Inflammatory macrophage treated with lipopolysaccharide for 4 hours (primary cell): ENCODE measurements around the gene THBS1.

Source experiments
- DNase-seq: peaks from one replicate; pipeline ENCODE4 v3.0.0-alpha.2; 2020

The THBS1 gene

GRCh38 chr15:39641191-39641889, 60.5 kb downstream of the THBS1 start:
- no peak for DNase-seq

DNA sequence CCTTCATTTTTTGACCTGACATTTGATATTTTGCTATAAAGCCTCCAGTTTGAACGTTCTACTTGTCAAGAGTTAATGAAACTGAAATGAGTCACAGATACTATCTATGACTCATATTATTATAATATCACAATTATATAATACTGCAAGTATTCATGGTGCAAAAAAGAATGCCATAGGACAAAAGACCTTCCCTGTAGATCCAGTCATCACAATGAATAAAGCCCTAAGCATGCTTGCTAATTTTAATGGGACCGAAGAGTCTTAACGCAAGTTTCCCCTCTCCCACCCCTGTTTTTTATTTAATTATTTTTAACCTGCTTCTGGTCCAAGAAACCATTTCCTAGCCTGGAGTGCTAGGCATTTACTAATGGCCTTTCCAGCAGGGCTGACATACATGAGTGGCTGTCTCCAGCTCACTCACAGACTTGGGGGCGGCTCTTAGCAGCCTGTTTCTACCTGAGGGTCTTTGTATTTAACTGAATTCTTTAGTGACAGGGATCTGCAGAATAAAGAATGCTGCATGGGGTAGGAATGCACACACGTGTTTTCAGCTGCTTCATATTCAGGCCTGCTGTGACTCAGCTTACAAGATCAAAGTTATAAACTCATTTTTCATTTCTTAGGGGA, 61.2 kb downstream of the THBS1 start:
- DNase-seq, result no peak

DNA sequence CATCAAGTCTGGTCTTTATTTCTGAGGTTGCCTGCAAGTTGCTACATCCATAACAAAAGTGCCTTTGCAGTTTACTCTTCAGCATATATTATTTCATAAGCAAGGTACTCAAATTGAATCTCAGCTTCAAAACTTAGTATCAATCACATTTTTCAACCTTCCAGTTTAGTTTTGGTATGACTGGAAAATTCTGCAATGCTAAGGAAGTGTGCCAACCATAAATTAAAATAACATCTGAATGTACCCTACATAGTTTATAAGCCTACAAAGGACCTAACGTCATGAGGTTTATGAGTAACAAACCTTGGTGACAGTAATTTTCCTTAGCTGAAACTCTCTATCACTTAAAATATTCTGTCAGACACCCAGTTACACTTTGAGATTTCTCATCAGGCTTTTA, 62.8 kb downstream of the THBS1 start:
- DNase-seq, result no peak

GRCh38 chr15:39644136-39644535, 63.3 kb downstream of the THBS1 start:
- DNase-seq, result no peak

DNA sequence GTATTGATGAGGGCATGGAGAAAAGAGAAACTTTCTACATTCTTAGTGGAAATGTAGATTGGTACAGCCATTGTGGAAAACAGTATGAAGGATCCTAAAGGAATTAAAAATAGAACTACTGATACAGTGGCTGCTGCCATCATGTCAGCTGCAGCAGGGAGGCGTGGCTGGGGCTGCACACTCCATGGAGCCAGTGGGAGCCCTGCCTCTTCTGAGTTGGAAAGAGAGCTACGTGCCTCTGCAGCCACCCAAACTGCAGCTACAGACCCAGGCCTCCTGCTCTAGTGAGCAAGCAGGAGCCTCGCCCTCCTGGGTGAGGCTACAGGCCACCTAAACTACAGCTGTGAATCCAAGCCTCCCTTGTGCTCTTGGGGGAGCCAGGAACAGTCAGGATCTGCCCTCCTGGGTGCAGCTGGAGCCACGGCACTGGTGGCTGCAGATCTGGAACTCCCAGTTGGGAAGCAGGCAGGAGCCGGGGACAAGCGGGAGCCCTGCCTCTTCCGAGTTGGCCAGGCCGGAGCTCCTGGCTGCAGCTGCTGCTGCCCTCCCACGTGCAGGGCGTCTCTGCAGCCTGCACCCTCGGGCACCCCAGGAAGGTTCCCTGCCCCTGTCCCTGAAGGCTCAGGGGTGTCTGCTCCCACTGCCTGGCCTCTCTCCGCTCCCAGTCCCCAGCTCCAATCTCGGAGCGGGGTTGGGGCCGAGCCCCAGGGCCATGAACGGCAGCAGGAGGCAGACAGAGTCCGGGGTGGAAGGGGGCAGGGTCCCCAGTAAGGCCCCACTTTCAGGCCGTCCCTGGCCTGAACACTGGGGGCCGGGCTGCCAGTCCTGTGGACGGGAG, 64.5 kb downstream of the THBS1 start:
- no peak for DNase-seq

DNA sequence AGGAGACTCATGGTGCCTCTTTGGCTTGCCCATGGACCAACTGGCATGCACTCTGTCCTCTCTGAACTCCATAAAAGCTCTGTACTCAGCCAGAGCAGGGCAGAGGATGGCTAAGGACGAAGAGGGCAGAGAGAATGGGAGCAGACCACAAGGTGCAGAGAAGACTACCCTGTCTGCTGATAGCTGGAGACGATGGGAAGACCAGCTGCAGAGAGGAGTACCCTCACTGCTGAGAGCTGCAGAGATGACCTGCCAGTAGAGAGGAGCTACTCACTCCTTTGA, 65.0 kb downstream of the THBS1 start:
- no peak for DNase-seq

DNA sequence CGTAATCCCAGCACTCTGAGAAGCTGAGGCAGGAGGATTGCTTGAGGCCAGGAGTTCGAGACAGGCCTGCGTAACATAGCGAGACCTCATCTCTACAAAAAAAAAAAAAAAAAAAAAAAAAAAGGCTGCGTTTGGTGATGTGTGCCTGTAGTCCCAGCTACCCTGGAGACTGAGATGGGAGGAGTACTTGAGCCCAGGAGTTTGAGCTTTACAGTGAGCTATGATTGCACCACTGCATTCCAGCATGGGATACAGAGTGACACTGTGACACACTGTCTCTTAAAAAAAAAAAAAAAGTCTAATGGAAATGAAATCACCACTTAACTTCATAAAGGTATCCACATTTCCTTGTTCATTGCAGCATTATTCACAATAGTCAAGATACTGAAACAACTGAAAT, 65.5 kb downstream of the THBS1 start:
- no peak for DNase-seq
